HL-60/S4 (cell line): ENCODE results near the gene PCLAF.
"Not testable (repeated sequence)": the region's sequence is repeated elsewhere in the genome, so short reads cannot be mapped to it uniquely, and the experiment has no call there.

Experiments
- in situ Hi-C: fragments of 300-500 bp; cut with MboI; formaldehyde crosslinking; loops from 2 replicates; pipeline ENCODE4 v1.14.3; 2022; ENCODE audit warnings: low sequenced_read_pairs

The PCLAF gene

DNA sequence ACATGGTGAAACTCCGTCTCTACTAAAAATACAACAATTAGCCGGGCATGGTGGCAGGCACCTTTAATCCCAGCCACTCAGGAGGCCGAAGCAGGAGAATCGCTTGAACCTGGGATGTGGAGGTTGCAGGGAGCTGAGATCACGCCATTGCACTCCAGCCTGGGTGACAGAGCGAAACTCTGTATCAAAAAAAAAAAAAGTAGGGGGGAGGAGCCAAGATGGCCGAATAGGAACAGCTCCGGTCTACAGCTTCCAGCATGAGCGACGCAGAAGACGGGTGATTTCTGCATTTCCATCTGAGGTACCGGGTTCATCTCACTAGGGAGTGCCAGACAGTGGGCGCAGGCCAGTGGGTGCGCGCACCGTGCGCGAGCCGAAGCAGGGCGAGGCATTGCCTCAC is 54.8 kb downstream of the PCLAF start:
- in situ Hi-C loops: not testable (repeated sequence)

- in situ Hi-C loops: no loop called here
Measured at GRCh38 chr15:64324165-64324877, 56.9 kb downstream of the PCLAF start.

GRCh38 chr15:64315216-64315615 is 66.0 kb downstream of the PCLAF start:
- in situ Hi-C loops: no loop called here

DNA sequence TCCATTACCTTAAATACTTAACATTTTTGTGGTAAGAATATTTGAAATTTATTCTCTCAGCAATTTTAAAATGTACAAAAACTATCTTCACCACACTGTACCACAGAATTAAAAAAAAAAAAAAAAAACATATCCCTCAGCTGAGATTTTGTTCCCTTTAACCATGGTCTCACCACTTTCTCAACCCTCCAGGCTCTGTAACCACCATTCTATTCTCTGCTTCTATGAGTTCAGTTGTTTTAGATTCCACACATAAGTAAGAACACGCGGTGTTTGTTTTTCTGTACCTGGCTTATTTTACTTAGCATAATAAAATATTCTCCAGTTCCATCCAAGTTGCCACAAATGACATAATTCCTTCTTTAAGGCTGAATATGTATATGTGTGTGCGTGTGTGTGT is 66.8 kb downstream of the PCLAF start:
- in situ Hi-C loops: no loop called here
